GM12878 (cell line): ENCODE measurements around the gene LIN28B. TPM values are rescaled to one million over a fixed set of nuclear protein-coding genes. Genes with fewer than 3 reads are reported as not detected.

Source experiments
- ATAC-seq: fragments of 200-7000 bp; cut with Tn5 transposase; 3 replicates; pipeline ENCODE4 v1.9.1; 2020; ENCODE audit warnings: mild to moderate bottlenecking, moderate library complexity
- BruUV-seq: library from RNA; stranded (reverse); fragments of 400-500 nt; replicated peaks from 2 replicates; lab custom pipeline; 2021; lab: Mats Ljungman, UMichigan
- CTCF ChIA-PET: fragments of 300-600 bp; sonication (Branson Sonifier 250); formaldehyde crosslinking; extraction: SDS; loops from one replicate; lab custom pipeline; 2021; ENCODE audit warnings: inconsistent platforms; lab: Yijun Ruan, JAX
- POLR2A ChIA-PET: fragments of 350-600 bp; formaldehyde crosslinking; extraction: SDS; loops from one replicate; lab custom pipeline; 2021; ENCODE audit warnings: inconsistent platforms; lab: Charles Lee
- RAD21 ChIA-PET: fragments of 300-600 bp; sonication (Branson Sonifier 250); formaldehyde crosslinking; loops from one replicate; lab custom pipeline; 2023; ENCODE audit warnings: antibody characterized with exemption; ENCODE audit not compliant: unreplicated experiment; lab: Charles Lee
- SMC1A ChIA-PET: fragments of 300-600 bp; sonication (Branson Sonifier 250); formaldehyde crosslinking; loops from one replicate; lab custom pipeline; 2023; ENCODE audit not compliant: unreplicated experiment, uncharacterized antibody; lab: Charles Lee
- DNase-seq: peaks from one replicate; pipeline ENCODE4 v3.0.0-alpha.2; 2011; ENCODE audit warnings: low read depth, low spot score
- FAIRE-seq: peaks from 3 replicates; lab custom pipeline; 2011; peaks lifted over from hg19 to GRCh38; lab: Jason Lieb, UNC
- H2AFZ ChIP-seq: 2 replicates; pipeline ENCODE4 v1.6.0; 2011; ENCODE audit warnings: low read depth, low read length, control low read depth; ENCODE audit not compliant: control insufficient read depth
- H3K27ac ChIP-seq: 2 replicates; pipeline ENCODE4 v1.5.1; 2011; ENCODE audit warnings: control low read depth; ENCODE audit not compliant: control insufficient read depth, insufficient read depth
- H3K27me3 ChIP-seq, 2 experiments: replicated peaks in 1 of 2; 2 replicates each; pipeline versions ENCODE4 v1.6.0 to v1.6.1; 2011; ENCODE audit warnings: low read length in 1 of 2; ENCODE audit not compliant: control insufficient read depth in 2 of 2, insufficient read depth in 2 of 2
- H3K36me3 ChIP-seq, 2 experiments: 2 replicates each; pipeline ENCODE4 v1.5.1; 2011; ENCODE audit warnings: low read length in 1 of 2; ENCODE audit not compliant: control insufficient read depth in 2 of 2, insufficient read depth in 2 of 2
- H3K4me1 ChIP-seq: 2 replicates; pipeline ENCODE4 v1.6.1; 2011; ENCODE audit warnings: mild to moderate bottlenecking, low read length, moderate library complexity, mixed read lengths; ENCODE audit not compliant: control insufficient read depth, insufficient read depth
- H3K4me2 ChIP-seq: 2 replicates; pipeline ENCODE4 v1.6.0; 2011; ENCODE audit warnings: control low read depth; ENCODE audit not compliant: control insufficient read depth, insufficient read depth
- H3K4me3 ChIP-seq: fragments of 200-600 bp; sonication (generic); 2 replicates; pipeline ENCODE4 v1.5.1; 2016
- H3K79me2 ChIP-seq: 2 replicates; pipeline ENCODE4 v1.6.0; 2011; ENCODE audit warnings: low read length; ENCODE audit not compliant: control insufficient read depth, insufficient read depth
- H3K9ac ChIP-seq: 2 replicates; pipeline ENCODE4 v1.8.0; 2011; ENCODE audit warnings: low read length, control low read depth, mixed read lengths; ENCODE audit not compliant: control insufficient read depth, insufficient read depth
- H3K9me3 ChIP-seq: replicated peaks from 3 replicates; pipeline ENCODE4 v1.5.1; 2011; ENCODE audit warnings: mild to moderate bottlenecking, low read length; ENCODE audit not compliant: control insufficient read depth, insufficient read depth
- H4K20me1 ChIP-seq: 2 replicates; pipeline ENCODE4 v1.6.0; 2011; ENCODE audit not compliant: control insufficient read depth, insufficient read depth
- BCL11A ChIP-seq: IDR thresholded peaks from 2 replicates; pipeline ENCODE4 v1.6.1; 2011; ENCODE audit warnings: low read depth, low read length
- CREB1 ChIP-seq: IDR thresholded peaks from 2 replicates; pipeline ENCODE4 v1.6.1; 2012; ENCODE audit warnings: low read depth, mild to moderate bottlenecking, inconsistent platforms
- IKZF1 ChIP-seq: fragments of 450-650 bp; conservative IDR thresholded peaks from 2 replicates; pipeline ENCODE4 v1.6.1; 2017; ENCODE audit warnings: antibody characterized with exemption, mild to moderate bottlenecking
- KAT2A ChIP-seq: conservative IDR thresholded peaks from 2 replicates; pipeline ENCODE4 v1.6.1; 2011; ENCODE audit warnings: low read depth, low read length; ENCODE audit not compliant: control insufficient read depth
- LARP7 ChIP-seq: fragments of 450-650 bp; IDR thresholded peaks from 2 replicates; pipeline ENCODE4 v1.6.1; 2017; ENCODE audit warnings: mild to moderate bottlenecking
- NFYB ChIP-seq: IDR thresholded peaks from 2 replicates; pipeline ENCODE4 v1.6.1; 2011; ENCODE audit warnings: low read depth, mild to moderate bottlenecking, low read length, improper control_type of control experiment, moderate library complexity; ENCODE audit not compliant: insufficient read depth
- RB1 ChIP-seq: fragments of 450-650 bp; formaldehyde crosslinking; IDR thresholded peaks from 2 replicates; pipeline ENCODE4 v1.6.1; 2017; ENCODE audit warnings: mild to moderate bottlenecking, borderline replicate concordance
- REST ChIP-seq: IDR thresholded peaks from 2 replicates; pipeline ENCODE4 v1.6.1; 2012; ENCODE audit warnings: mild to moderate bottlenecking, low read depth, low read length
- RFX5 ChIP-seq: IDR thresholded peaks from 2 replicates; pipeline ENCODE4 v1.6.1; 2011; ENCODE audit warnings: low read depth, low read length, improper control_type of control experiment
- SMAD5 ChIP-seq: IDR thresholded peaks from 2 replicates; pipeline ENCODE4 v1.6.1; 2016; ENCODE audit warnings: antibody characterized with exemption, low read depth
- SMC3 ChIP-seq: IDR thresholded peaks from 2 replicates; pipeline ENCODE4 v1.6.1; 2011; ENCODE audit warnings: low read length, improper control_type of control experiment, borderline replicate concordance
- SREBF1 ChIP-seq: IDR thresholded peaks from 2 replicates; pipeline ENCODE4 v1.6.1; 2012; ENCODE audit warnings: mild to moderate bottlenecking, low read length
- TARDBP ChIP-seq: IDR thresholded peaks from 2 replicates; pipeline ENCODE4 v1.6.1; 2016; ENCODE audit warnings: borderline replicate concordance
- YY1 ChIP-seq: IDR thresholded peaks from 2 replicates; pipeline ENCODE4 v1.6.1; 2011; ENCODE audit warnings: low read depth, mild to moderate bottlenecking, low read length
- ZNF274 ChIP-seq: IDR thresholded peaks from one replicate; pipeline ENCODE4 v1.8.0; 2011; ENCODE audit not compliant: insufficient read length, insufficient read depth
- ZZZ3 ChIP-seq: IDR thresholded peaks from 2 replicates; pipeline ENCODE4 v1.6.1; 2011; ENCODE audit warnings: low read depth; ENCODE audit not compliant: control insufficient read depth, insufficient read length
- WGBS: methylation state at CpG from one replicate; pipeline ENCODE4 v1.1.6; 2016; ENCODE audit warnings: low lambda C conversion rate; ENCODE audit not compliant: insufficient replicate concordance, insufficient coverage; ENCODE audit errors: missing lambda C conversion rate; 5-methylcytosine and 5-hydroxymethylcytosine counted together
- in situ Hi-C: fragments of 300-500 bp; cut with MboI; formaldehyde crosslinking; loops from 9 replicates; pipeline ENCODE4 v1.14.3; 2018; ENCODE audit warnings: mixed read lengths
- intact Hi-C: fragments of 100-400 bp; cut with micrococcal nuclease; formaldehyde crosslinking; loops from one replicate; pipeline ENCODE4 v1.14.2; 2022; ENCODE audit not compliant: unreplicated experiment
- polyA plus RNA-seq, 11 experiments: library from polyadenylated mRNA; depleted of rRNA in 4 of 11; unstranded in 6 of 11; stranded (reverse) in 5 of 11; fragments of >200 nt; fragmentation: Nextera tagmentation in 4 of 11; fragmentation: Illumina TruSeq in 1 of 11; extraction: Ambion mirVana in 4 of 11; extraction: Trizol in 1 of 11; gene quantifications; 1 replicate in 1 of 11; 2 replicates in 10 of 11; pipeline versions ENCODE4 v1.2.1 to v1.2.3, GENCODE V29; 2011 to 2016; ENCODE audit warnings: inconsistent platforms in 2 of 11, missing spikeins in 2 of 11, low read depth in 1 of 11
- total RNA-seq, 4 experiments: library from RNA; depleted of rRNA in 3 of 4; stranded (reverse); fragments of >200 nt in 3 of 4; fragmentation: Illumina TruSeq in 1 of 4; extraction: Trizol in 1 of 4; gene quantifications; 2 replicates each; pipeline versions ENCODE4 v1.2.1 to v1.2.3, GENCODE V29; 2013 to 2021
- TF ChIP-seq, protein P1 (sequence below): fragments of 450-650 bp; IDR thresholded peaks from 2 replicates; pipeline ENCODE4 v1.6.1; 2017; ENCODE audit warnings: antibody characterized with exemption, mild to moderate bottlenecking, moderate library complexity

The LIN28B gene
- total and polyA plus RNA-seq, 10 of the 15 experiments (the other 5 are each of a cell fraction or from before 2014, with no cell fraction given) = 0.01 to 2.4 (median 0.09) TPM; not detected in 6

DNA sequence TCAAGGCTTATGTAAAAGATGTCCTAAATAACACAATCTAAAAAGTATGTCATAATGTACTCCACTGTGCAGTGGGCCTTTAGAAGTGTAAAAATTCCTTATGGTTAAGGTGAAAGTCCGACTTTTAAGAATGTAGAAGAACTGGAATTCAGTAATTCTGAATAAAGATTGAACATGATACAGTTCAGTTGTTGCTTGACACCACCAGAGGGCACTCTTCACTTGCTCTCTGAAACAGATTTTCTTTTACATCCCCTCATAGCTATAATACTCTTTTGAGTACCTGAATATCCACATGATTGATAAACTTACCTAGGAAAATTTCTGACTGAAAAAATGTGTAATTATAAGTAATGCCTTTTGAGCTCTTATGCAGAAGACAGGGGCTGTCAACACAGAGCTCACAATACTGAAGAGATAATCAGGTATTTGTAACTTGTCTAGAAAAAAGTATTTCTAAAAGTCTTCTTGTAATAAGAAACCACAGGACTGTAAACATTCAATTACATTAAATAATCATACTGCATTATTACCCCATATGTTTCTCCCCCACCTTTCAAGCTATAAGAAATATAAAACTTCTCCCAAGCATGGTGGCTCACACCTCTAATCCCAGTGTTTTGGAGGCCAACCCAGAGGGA lies 130.8 kb downstream of the LIN28B start:
- SMC1A ChIA-PET = interaction anchor here (0.6 to 2.3 kb wide), 17 partner anchors 10 to 1136 kb away, joined by 3 to 24 read pairs (median 5); partner anchors contain the start of gene PREP
- Histone ChIP-seq H3K4me1 (no peaks in the 10 kb centered on the region), H3K4me3 (no peak overlapping the region), H3K9me3 (no peaks in the 10 kb centered on the region), H4K20me1 (no peaks in the 10 kb centered on the region), H3K79me2 (no peaks in the 10 kb centered on the region), H3K27ac (no peak overlapping the region), H3K36me3 (no peaks in the 10 kb centered on the region), H3K9ac (no peak overlapping the region), H3K4me2 (no peak overlapping the region), H3K27me3 (no peaks in the 10 kb centered on the region), H2AFZ (no peak overlapping the region)
- 0% methylated on average over 1 of the region's 1 CpG for WGBS
- CTCF ChIA-PET = interaction anchor here (0.6 to 3.4 kb wide), 48 partner anchors 8 to 1213 kb away, joined by 3 to 43 read pairs (median 4); partner anchors contain the start of genes PRDM1 and PREP
- FAIRE-seq (peak; percentile 74), ATAC-seq (peak; percentile 82), DNase-seq (peak; percentile 17)
- POLR2A ChIA-PET = no interaction called here
- intact Hi-C loops (loop anchor here (1.0 to 5.0 kb wide), 4 partner anchors 180 to 337 kb away; partner anchors contain the start of gene PREP), in situ Hi-C loops (loop anchor here (5.0 to 25.0 kb wide), 4 partner anchors 340 to 1200 kb away; no protein-coding TSS in a partner anchor)
- no TSS peak for BruUV-seq
- RAD21 ChIA-PET = interaction anchor here (0.7 to 2.9 kb wide), 15 partner anchors 8 to 1213 kb away, joined by 3 to 14 read pairs (median 6); partner anchors contain the start of gene PREP
- 0 out of 2 replicates have a peak, but pooled peaks have one; percentile 39 for TF ChIP-seq RB1
- TF ChIP-seq, protein P1, sequence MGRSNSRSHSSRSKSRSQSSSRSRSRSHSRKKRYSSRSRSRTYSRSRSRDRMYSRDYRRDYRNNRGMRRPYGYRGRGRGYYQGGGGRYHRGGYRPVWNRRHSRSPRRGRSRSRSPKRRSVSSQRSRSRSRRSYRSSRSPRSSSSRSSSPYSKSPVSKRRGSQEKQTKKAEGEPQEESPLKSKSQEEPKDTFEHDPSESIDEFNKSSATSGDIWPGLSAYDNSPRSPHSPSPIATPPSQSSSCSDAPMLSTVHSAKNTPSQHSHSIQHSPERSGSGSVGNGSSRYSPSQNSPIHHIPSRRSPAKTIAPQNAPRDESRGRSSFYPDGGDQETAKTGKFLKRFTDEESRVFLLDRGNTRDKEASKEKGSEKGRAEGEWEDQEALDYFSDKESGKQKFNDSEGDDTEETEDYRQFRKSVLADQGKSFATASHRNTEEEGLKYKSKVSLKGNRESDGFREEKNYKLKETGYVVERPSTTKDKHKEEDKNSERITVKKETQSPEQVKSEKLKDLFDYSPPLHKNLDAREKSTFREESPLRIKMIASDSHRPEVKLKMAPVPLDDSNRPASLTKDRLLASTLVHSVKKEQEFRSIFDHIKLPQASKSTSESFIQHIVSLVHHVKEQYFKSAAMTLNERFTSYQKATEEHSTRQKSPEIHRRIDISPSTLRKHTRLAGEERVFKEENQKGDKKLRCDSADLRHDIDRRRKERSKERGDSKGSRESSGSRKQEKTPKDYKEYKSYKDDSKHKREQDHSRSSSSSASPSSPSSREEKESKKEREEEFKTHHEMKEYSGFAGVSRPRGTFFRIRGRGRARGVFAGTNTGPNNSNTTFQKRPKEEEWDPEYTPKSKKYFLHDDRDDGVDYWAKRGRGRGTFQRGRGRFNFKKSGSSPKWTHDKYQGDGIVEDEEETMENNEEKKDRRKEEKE = no peak
- no peak for TF ChIP-seq REST
- no peak for TF ChIP-seq SREBF1
- no peak for TF ChIP-seq SMAD5
- TF ChIP-seq LARP7 = no peak
- TF ChIP-seq NFYB = no peak
- TF ChIP-seq IKZF1 = no peak
- no peak for TF ChIP-seq CREB1
- TF ChIP-seq TARDBP = no peak
- TF ChIP-seq KAT2A = no peak
- TF ChIP-seq YY1 = no peak
- no peak for TF ChIP-seq BCL11A
- no peak for TF ChIP-seq ZZZ3
- TF ChIP-seq SMC3 = peak; percentile 81
- TF ChIP-seq ZNF274 = no peak
- TF ChIP-seq RFX5 = no peak
